IPS-18c (cell line): ENCODE measurements around the gene YES1.
"Not testable (repeated sequence)": the region's sequence is repeated elsewhere in the genome, so short reads cannot be mapped to it uniquely, and the experiment has no call there.

Source experiments
- H3K4me3 ChIP-seq: 2 replicates; pipeline ENCODE4 v1.7.0; 2013; ENCODE audit warnings: low read depth, mild to moderate bottlenecking, low read length, moderate library complexity; ENCODE audit not compliant: insufficient read depth
- H3K9me3 ChIP-seq: one replicate; pipeline ENCODE4 v1.6.1; 2013; ENCODE audit warnings: mild to moderate bottlenecking, low read length, moderate library complexity; ENCODE audit not compliant: control insufficient read depth, insufficient read depth

YES1 gene

GRCh38 chr18:808086-808485 lies 4.0 kb downstream of the YES1 start:
- H3K4me3 ChIP-seq = no peak overlapping the region

GRCh38 chr18:805755-806110 lies 6.3 kb downstream of the YES1 start:
- Histone ChIP-seq H3K4me3 (no peak overlapping the region), H3K9me3 (no peaks in the 10 kb centered on the region)

More at GRCh38 chr18:808086-808485, 4.0 kb downstream of the YES1 start:
- H3K9me3 ChIP-seq = no peaks in the 10 kb centered on the region

GRCh38 chr18:805008-805754 lies 6.9 kb downstream of the YES1 start:
- no peaks in the 10 kb centered on the region for H3K9me3 ChIP-seq
- no peak overlapping the region for H3K4me3 ChIP-seq

GRCh38 chr18:801137-801536 lies 10.9 kb downstream of the YES1 start:
- H3K9me3 ChIP-seq = no peaks in the 10 kb centered on the region
- H3K4me3 ChIP-seq = no peak overlapping the region

- H3K4me3 ChIP-seq = no peak overlapping the region
- no peaks in the 10 kb centered on the region for H3K9me3 ChIP-seq
Observed at GRCh38 chr18:799943-800342, 12.1 kb downstream of the YES1 start.

GRCh38 chr18:795383-795782 lies 16.7 kb downstream of the YES1 start:
- not testable (repeated sequence) for H3K4me3 ChIP-seq, H3K9me3 ChIP-seq

GRCh38 chr18:789397-789796 lies 22.6 kb downstream of the YES1 start:
- no peak overlapping the region for H3K4me3 ChIP-seq
- no peaks in the 10 kb centered on the region for H3K9me3 ChIP-seq

GRCh38 chr18:785242-785641 lies 26.8 kb downstream of the YES1 start:
- Histone ChIP-seq H3K9me3 (no peaks in the 10 kb centered on the region), H3K4me3 (no peak overlapping the region)

- no peak overlapping the region for H3K4me3 ChIP-seq
- H3K9me3 ChIP-seq = no peaks in the 10 kb centered on the region
Observed at GRCh38 chr18:784470-785172, 27.4 kb downstream of the YES1 start.

- no peak overlapping the region for H3K4me3 ChIP-seq
Observed at GRCh38 chr18:778194-778927, 33.7 kb downstream of the YES1 start.

GRCh38 chr18:777021-777420 lies 35.0 kb downstream of the YES1 start:
- no peak overlapping the region for H3K4me3 ChIP-seq
- H3K9me3 ChIP-seq = no peaks in the 10 kb centered on the region

More at GRCh38 chr18:778194-778927, 33.7 kb downstream of the YES1 start:
- H3K9me3 ChIP-seq = no peaks in the 10 kb centered on the region

GRCh38 chr18:776044-776443 lies 36.0 kb downstream of the YES1 start:
- not testable (repeated sequence) for H3K9me3 ChIP-seq, H3K4me3 ChIP-seq

GRCh38 chr18:774811-775210 lies 37.2 kb downstream of the YES1 start:
- no peak overlapping the region for H3K4me3 ChIP-seq
- H3K9me3 ChIP-seq = no peaks in the 10 kb centered on the region

- no peaks in the 10 kb centered on the region for H3K9me3 ChIP-seq
- H3K4me3 ChIP-seq = no peak overlapping the region
Observed at GRCh38 chr18:773980-774624, 37.9 kb downstream of the YES1 start.

GRCh38 chr18:770583-770961 lies 41.5 kb downstream of the YES1 start:
- no peak overlapping the region for H3K4me3 ChIP-seq
- H3K9me3 ChIP-seq = no peaks in the 10 kb centered on the region

GRCh38 chr18:767961-768360 lies 44.1 kb downstream of the YES1 start:
- Histone ChIP-seq H3K9me3 (no peaks in the 10 kb centered on the region), H3K4me3 (no peak overlapping the region)

GRCh38 chr18:767084-767882 lies 44.8 kb downstream of the YES1 start:
- H3K4me3 ChIP-seq = no peak overlapping the region

More at GRCh38 chr18:767084-767882, 44.8 kb downstream of the YES1 start:
- H3K9me3 ChIP-seq = no peaks in the 10 kb centered on the region
